ENCODE results near the gene PRDX1. TPM values are rescaled to one million over a fixed set of nuclear protein-coding genes. Genes with fewer than 3 reads are reported as not detected.

PRDX1 gene
- polyA plus RNA-seq, 2 of the 4 experiments (the other 2 are of a cell fraction) = 2,391 to 2,709 TPM

- H3K9me3 ChIP-seq = no peaks in the 10 kb centered on the region
- ATAC-seq (no peak), DNase-seq (ENCODE audit: low read depth in 1 of 2, low spot score in 1 of 2) (no peak), FAIRE-seq (no peak)
- CTCF ChIA-PET = interaction anchor here (1.4 to 10.1 kb wide), 2 partner anchors 54 to 72 kb away, joined by 4 to 88 read pairs; no protein-coding TSS in a partner anchor
- no peak overlapping the region for H3K4me3 ChIP-seq
- POLR2A ChIA-PET = interaction anchor here (1.3 kb wide), 1 partner anchor 42 kb away, joined by 4 read pairs; the partner anchor contains the start of gene PRDX1
- no peaks in the 10 kb centered on the region for H3K4me1 ChIP-seq
- TF ChIP-seq TFCP2L1 (CRISPR knock-in tag; IDR thresholded peaks at IDR 0.05) = no peak
- TF ChIP-seq HOXB5 (CRISPR knock-in tag; IDR thresholded peaks at IDR 0.05) = no peak
- no peak for TF ChIP-seq ZFP36 (IDR thresholded peaks at IDR 0.05; ENCODE audit: borderline replicate concordance, partially characterized antibody)
- TF ChIP-seq MYC (IDR thresholded peaks at IDR 0.05; ENCODE audit: borderline replicate concordance, low read length) = no peak
- no peak for TF ChIP-seq KDM1A (IDR thresholded peaks at IDR 0.05; ENCODE audit: low read depth)
- TF ChIP-seq MAX (IDR thresholded peaks at IDR 0.05) = no peak
- no peak for TF ChIP-seq BCL3 (IDR thresholded peaks at IDR 0.05)
- TF ChIP-seq CTCF (IDR thresholded peaks at IDR 0.05) = no peak
- TF ChIP-seq EP300 (IDR thresholded peaks at IDR 0.05) = no peak
- 100% methylated on average over 2 of the region's 2 CpGs for WGBS (ENCODE audit: missing lambda C conversion rate)
- H3K4me2 ChIP-seq = no peak overlapping the region
- H3K27ac ChIP-seq = no peak overlapping the region
These were observed 42.2 kb upstream of the PRDX1 start for GRCh38 chr1:45563843-45564242.

GRCh38 chr1:45557422-45557944 lies 35.8 kb upstream of the PRDX1 start:
- no peaks in the 10 kb centered on the region for H3K9me3 ChIP-seq
- peaks cover 21% of the 10 kb centered on the region for H3K4me1 ChIP-seq
- H3K4me3 ChIP-seq = no peak overlapping the region
- ATAC-seq = no peak
- POLR2A ChIA-PET = interaction anchor here (1.0 to 1.2 kb wide), 2 partner anchors 36 to 37 kb away, joined by 3 to 4 read pairs; partner anchors contain the start of gene PRDX1
- FAIRE-seq = no peak
- CTCF ChIA-PET = interaction anchor here (0.7 to 2.2 kb wide), 5 partner anchors 9 to 86 kb away, joined by 3 to 18 read pairs (median 3); no protein-coding TSS in a partner anchor
- no peak for DNase-seq (ENCODE audit: low read depth in 1 of 2, low spot score in 1 of 2)
- peak overlapping the region; percentile 14; the same call in 1 of the 3 replicates for H3K4me2 ChIP-seq
- peak overlapping the region; percentile 17 to 42; a peak in 1 of 6 replicates for H3K27ac ChIP-seq
- WGBS (ENCODE audit: missing lambda C conversion rate) = 81% methylated on average over 3 of the region's 3 CpGs
- no peak for TF ChIP-seq NFE2L2 (conservative IDR thresholded peaks at IDR 0.05; ENCODE audit: low read length)
- TF ChIP-seq CTCF (IDR thresholded peaks at IDR 0.05) = no peak
- no peak for TF ChIP-seq JUN (IDR thresholded peaks at IDR 0.05)

- H3K27ac ChIP-seq = peak overlapping the region in 1 of 2 experiments; percentile 8; a peak in 1 of 6 replicates
- no peak overlapping the region for H3K4me3 ChIP-seq
- no peak for FAIRE-seq
- DNase-seq (ENCODE audit: low read depth in 1 of 2, low spot score in 1 of 2) = peak in 1 of 2 experiments; percentile 35
- ChIA-PET POLR2A (interaction anchor here (0.6 to 5.3 kb wide), 2 partner anchors 33 to 123 kb away, joined by 4 to 81 read pairs; partner anchors contain the start of gene PRDX1), CTCF (interaction anchor here (1.4 to 2.6 kb wide), 3 partner anchors 16 to 36 kb away, joined by 3 to 16 read pairs (median 4); partner anchors contain the start of gene PRDX1)
- H3K4me2 ChIP-seq = peak overlapping the region; percentile 38; the same call in 2 of the 3 replicates
- peaks cover 32% of the 10 kb centered on the region for H3K4me1 ChIP-seq
- 37% methylated on average over 6 of the region's 6 CpGs for WGBS (ENCODE audit: missing lambda C conversion rate)
- no peak for ATAC-seq
- no peaks in the 10 kb centered on the region for H3K9me3 ChIP-seq
- TF ChIP-seq JUNB (IDR thresholded peaks at IDR 0.05) (no peak), HEYL (CRISPR knock-in tag; IDR thresholded peaks at IDR 0.05) (no peak), TFCP2L1 (CRISPR knock-in tag; IDR thresholded peaks at IDR 0.05) (no peak), CHD4 (IDR thresholded peaks at IDR 0.05; ENCODE audit: borderline replicate concordance) (no peak), PHF8 (IDR thresholded peaks at IDR 0.05; ENCODE audit: borderline replicate concordance, low read depth) (no peak), E2F6 (IDR thresholded peaks at IDR 0.05; ENCODE audit: borderline replicate concordance, low read depth) (no peak), RCOR1 (IDR thresholded peaks at IDR 0.05; ENCODE audit: low read depth, low read length) (no peak), NPAS2 (CRISPR knock-in tag; IDR thresholded peaks at IDR 0.05; ENCODE audit: borderline replicate concordance) (no peak), MAFK (IDR thresholded peaks at IDR 0.05; ENCODE audit: partially characterized antibody) (no peak), POLR2AphosphoS2 (conservative IDR thresholded peaks at IDR 0.05; ENCODE audit: low read length) (no peak), HES2 (IDR thresholded peaks at IDR 0.05) (no peak), SREBF2 (IDR thresholded peaks at IDR 0.05) (no peak), HMGXB4 (CRISPR knock-in tag; IDR thresholded peaks at IDR 0.05; ENCODE audit: borderline replicate concordance) (no peak), HOXA7 (CRISPR knock-in tag; IDR thresholded peaks at IDR 0.05) (no peak)
These were observed 32.5 kb upstream of the PRDX1 start for GRCh38 chr1:45554198-45554597.

All from A549 (cell line).